Activated T-helper 17 cell treated with anti-CD3 and anti-CD28 coated beads, Interleukin-2, amount 50 U/mL, for 72 hours (primary cell): ENCODE results near the gene ADAMTS5. TPM values are rescaled to one million over a fixed set of nuclear protein-coding genes. Genes with fewer than 3 reads are reported as not detected.

Experiments
- ATAC-seq: fragments of 150-1000 bp; cut with Tn5 transposase; replicated peaks from 2 replicates; pipeline ENCODE4 v1.10.0; 2021; ENCODE audit warnings: mild to moderate bottlenecking, moderate library complexity
- H3K27ac Mint-ChIP-seq: one replicate; pipeline ENCODE4 v1.8.0; 2022; ENCODE audit warnings: mixed read lengths
- H3K27me3 Mint-ChIP-seq: one replicate; pipeline ENCODE4 v1.8.0; 2022; ENCODE audit warnings: mixed read lengths
- H3K36me3 Mint-ChIP-seq: one replicate; pipeline ENCODE4 v1.8.0; 2022; ENCODE audit warnings: low read depth, mild to moderate bottlenecking, mixed read lengths
- H3K4me1 Mint-ChIP-seq: one replicate; pipeline ENCODE4 v1.8.0; 2022; ENCODE audit warnings: mixed read lengths
- H3K4me3 Mint-ChIP-seq: one replicate; pipeline ENCODE4 v1.8.0; 2022; ENCODE audit warnings: mild to moderate bottlenecking, mixed read lengths
- H3K9me3 Mint-ChIP-seq: one replicate; pipeline ENCODE4 v1.8.0; 2022; ENCODE audit warnings: mixed read lengths
- total RNA-seq, 2 donors: library from RNA; stranded (reverse); gene quantifications; one replicate each; pipeline ENCODE4 v1.2.3, GENCODE V29; 2022

ADAMTS5 gene
- total RNA-seq, 2 donors from 2014 or later = not detected

- no peak overlapping the region for H3K4me3 Mint-ChIP-seq
- H3K36me3 Mint-ChIP-seq = no peaks in the 10 kb centered on the region
- H3K27ac Mint-ChIP-seq = no peak overlapping the region
- H3K27me3 Mint-ChIP-seq = peaks cover 18% of the 10 kb centered on the region
- no peaks in the 10 kb centered on the region for H3K9me3 Mint-ChIP-seq
- no peak for ATAC-seq
- H3K4me1 Mint-ChIP-seq = no peaks in the 10 kb centered on the region
Observed at GRCh38 chr21:26961698-26962097, 5.2 kb downstream of the ADAMTS5 start.

GRCh38 chr21:26958788-26959187, 8.1 kb downstream of the ADAMTS5 start:
- Mint-ChIP-seq H3K4me1 (no peaks in the 10 kb centered on the region), H3K27ac (no peak overlapping the region), H3K4me3 (no peak overlapping the region), H3K9me3 (no peaks in the 10 kb centered on the region), H3K27me3 (peaks cover 6% of the 10 kb centered on the region), H3K36me3 (no peaks in the 10 kb centered on the region)
- no peak for ATAC-seq

- no peak for ATAC-seq
- H3K4me1 Mint-ChIP-seq = no peaks in the 10 kb centered on the region
- H3K27ac Mint-ChIP-seq = no peak overlapping the region
- no peaks in the 10 kb centered on the region for H3K9me3 Mint-ChIP-seq
- H3K27me3 Mint-ChIP-seq = peaks cover 2% of the 10 kb centered on the region
- no peak overlapping the region for H3K4me3 Mint-ChIP-seq
- H3K36me3 Mint-ChIP-seq = no peaks in the 10 kb centered on the region
Observed at GRCh38 chr21:26956813-26957212, 10.1 kb downstream of the ADAMTS5 start.

GRCh38 chr21:26956216-26956615, 10.7 kb downstream of the ADAMTS5 start:
- no peak overlapping the region for H3K27ac Mint-ChIP-seq
- no peak for ATAC-seq

GRCh38 chr21:26954662-26955121, 12.2 kb downstream of the ADAMTS5 start:
- ATAC-seq = no peak
- Mint-ChIP-seq H3K27me3 (no peaks in the 10 kb centered on the region), H3K27ac (no peak overlapping the region), H3K36me3 (no peaks in the 10 kb centered on the region), H3K4me3 (no peak overlapping the region), H3K9me3 (no peaks in the 10 kb centered on the region), H3K4me1 (no peaks in the 10 kb centered on the region)

More at GRCh38 chr21:26956216-26956615, 10.7 kb downstream of the ADAMTS5 start:
- H3K4me1 Mint-ChIP-seq = no peaks in the 10 kb centered on the region
- H3K27me3 Mint-ChIP-seq = no peaks in the 10 kb centered on the region
- no peak overlapping the region for H3K4me3 Mint-ChIP-seq
- no peaks in the 10 kb centered on the region for H3K36me3 Mint-ChIP-seq
- H3K9me3 Mint-ChIP-seq = no peaks in the 10 kb centered on the region

- no peaks in the 10 kb centered on the region for H3K36me3 Mint-ChIP-seq
- peaks cover 4% of the 10 kb centered on the region for H3K27me3 Mint-ChIP-seq
- ATAC-seq = no peak
Observed at GRCh38 chr21:26952374-26953066, 14.4 kb downstream of the ADAMTS5 start.

GRCh38 chr21:26949830-26950229, 17.1 kb downstream of the ADAMTS5 start:
- H3K4me1 Mint-ChIP-seq = no peaks in the 10 kb centered on the region
- no peaks in the 10 kb centered on the region for H3K36me3 Mint-ChIP-seq
- H3K9me3 Mint-ChIP-seq = no peaks in the 10 kb centered on the region
- no peak overlapping the region for H3K4me3 Mint-ChIP-seq
- H3K27me3 Mint-ChIP-seq = peaks cover 4% of the 10 kb centered on the region
- no peak overlapping the region for H3K27ac Mint-ChIP-seq
- ATAC-seq = no peak

More at GRCh38 chr21:26952374-26953066, 14.4 kb downstream of the ADAMTS5 start:
- H3K9me3 Mint-ChIP-seq = no peaks in the 10 kb centered on the region
- no peak overlapping the region for H3K27ac Mint-ChIP-seq
- no peaks in the 10 kb centered on the region for H3K4me1 Mint-ChIP-seq
- no peak overlapping the region for H3K4me3 Mint-ChIP-seq

GRCh38 chr21:26948194-26948593, 18.7 kb downstream of the ADAMTS5 start:
- no peaks in the 10 kb centered on the region for H3K4me1 Mint-ChIP-seq

GRCh38 chr21:26946744-26947446, 20.0 kb downstream of the ADAMTS5 start:
- no peaks in the 10 kb centered on the region for H3K36me3 Mint-ChIP-seq
- no peaks in the 10 kb centered on the region for H3K9me3 Mint-ChIP-seq

More at GRCh38 chr21:26948194-26948593, 18.7 kb downstream of the ADAMTS5 start:
- Mint-ChIP-seq H3K36me3 (no peaks in the 10 kb centered on the region), H3K27me3 (peaks cover 4% of the 10 kb centered on the region), H3K4me3 (no peak overlapping the region), H3K9me3 (no peaks in the 10 kb centered on the region), H3K27ac (no peak overlapping the region)
- no peak for ATAC-seq

GRCh38 chr21:26945916-26946675, 20.8 kb downstream of the ADAMTS5 start:
- no peak overlapping the region for H3K4me3 Mint-ChIP-seq
- no peaks in the 10 kb centered on the region for H3K36me3 Mint-ChIP-seq
- H3K9me3 Mint-ChIP-seq = no peaks in the 10 kb centered on the region
- no peaks in the 10 kb centered on the region for H3K4me1 Mint-ChIP-seq
- no peak overlapping the region for H3K27ac Mint-ChIP-seq
- ATAC-seq = no peak
- peaks cover 4% of the 10 kb centered on the region for H3K27me3 Mint-ChIP-seq

More at GRCh38 chr21:26946744-26947446, 20.0 kb downstream of the ADAMTS5 start:
- H3K4me3 Mint-ChIP-seq = no peak overlapping the region
- no peak for ATAC-seq
- H3K27ac Mint-ChIP-seq = no peak overlapping the region
- H3K27me3 Mint-ChIP-seq = peaks cover 4% of the 10 kb centered on the region
- no peaks in the 10 kb centered on the region for H3K4me1 Mint-ChIP-seq

- ATAC-seq = no peak
- Mint-ChIP-seq H3K27ac (no peak overlapping the region), H3K36me3 (no peaks in the 10 kb centered on the region), H3K4me1 (no peaks in the 10 kb centered on the region), H3K9me3 (no peaks in the 10 kb centered on the region), H3K4me3 (no peak overlapping the region), H3K27me3 (peaks cover 4% of the 10 kb centered on the region)
Observed at GRCh38 chr21:26943921-26944320, 23.0 kb downstream of the ADAMTS5 start.

GRCh38 chr21:26941421-26941820, 25.5 kb downstream of the ADAMTS5 start:
- Mint-ChIP-seq H3K27ac (no peak overlapping the region), H3K4me3 (no peak overlapping the region), H3K4me1 (no peaks in the 10 kb centered on the region), H3K36me3 (no peaks in the 10 kb centered on the region), H3K27me3 (no peaks in the 10 kb centered on the region), H3K9me3 (no peaks in the 10 kb centered on the region)
- no peak for ATAC-seq

- H3K4me3 Mint-ChIP-seq = no peak overlapping the region
- H3K27me3 Mint-ChIP-seq = no peaks in the 10 kb centered on the region
- no peaks in the 10 kb centered on the region for H3K36me3 Mint-ChIP-seq
- no peak overlapping the region for H3K27ac Mint-ChIP-seq
- no peaks in the 10 kb centered on the region for H3K4me1 Mint-ChIP-seq
- H3K9me3 Mint-ChIP-seq = peaks cover 3% of the 10 kb centered on the region
- no peak for ATAC-seq
Observed at GRCh38 chr21:26939601-26940111, 27.2 kb downstream of the ADAMTS5 start.

- H3K4me3 Mint-ChIP-seq = no peak overlapping the region
- no peak overlapping the region for H3K27ac Mint-ChIP-seq
- no peaks in the 10 kb centered on the region for H3K4me1 Mint-ChIP-seq
- H3K27me3 Mint-ChIP-seq = no peaks in the 10 kb centered on the region
- H3K36me3 Mint-ChIP-seq = no peaks in the 10 kb centered on the region
- ATAC-seq = no peak
- H3K9me3 Mint-ChIP-seq = peaks cover 3% of the 10 kb centered on the region
Observed at GRCh38 chr21:26936641-26937040, 30.2 kb downstream of the ADAMTS5 start.
